DND-41 (cell line): Measurements from ENCODE around the gene HNRNPA0.

Source experiments
- ATAC-seq: fragments of 200-7000 bp; cut with Tn5 transposase; 3 replicates; pipeline ENCODE4 v1.9.1; 2021; ENCODE audit warnings: low read depth; ENCODE audit not compliant: insufficient read depth
- DNase-seq: peaks from one replicate; pipeline ENCODE4 v3.0.0-alpha.2; 2020
- H2AFZ ChIP-seq: 2 replicates; pipeline ENCODE4 v1.6.0; 2012; ENCODE audit warnings: low read depth, low read length
- H3K27ac ChIP-seq: 2 replicates; pipeline ENCODE4 v1.5.1; 2012; ENCODE audit warnings: low read length, inconsistent platforms
- H3K27me3 ChIP-seq: fragments of 200-600 bp; sonication (generic); 2 replicates; pipeline ENCODE4 v1.6.0; 2012; ENCODE audit warnings: low read length, mild to moderate bottlenecking, inconsistent platforms; ENCODE audit not compliant: insufficient read depth, poor library complexity
- H3K36me3 ChIP-seq: 2 replicates; pipeline ENCODE4 v1.5.1; 2012; ENCODE audit warnings: low read length, inconsistent platforms; ENCODE audit not compliant: insufficient read depth
- H3K4me1 ChIP-seq: 2 replicates; pipeline ENCODE4 v1.5.1; 2012; ENCODE audit warnings: mild to moderate bottlenecking, low read length; ENCODE audit not compliant: insufficient read depth
- H3K4me2 ChIP-seq: 2 replicates; pipeline ENCODE4 v1.6.0; 2012; ENCODE audit warnings: mild to moderate bottlenecking, moderate library complexity, low read length, inconsistent platforms; ENCODE audit not compliant: insufficient read depth
- H3K4me3 ChIP-seq, 2 experiments: fragments of 200-600 bp in 1 of 2; shearing (Covaris generic) in 1 of 2; 2 replicates each; pipeline ENCODE4 v1.5.1; 2012 to 2016; ENCODE audit warnings: inconsistent platforms in 2 of 2, low read length in 2 of 2, mild to moderate bottlenecking in 2 of 2, low read depth in 1 of 2, moderate library complexity in 1 of 2
- H3K79me2 ChIP-seq: 2 replicates; pipeline ENCODE4 v1.6.0; 2012; ENCODE audit warnings: low read length, inconsistent platforms; ENCODE audit not compliant: insufficient read depth
- H3K9ac ChIP-seq: 2 replicates; pipeline ENCODE4 v1.6.0; 2012; ENCODE audit warnings: low read depth, mild to moderate bottlenecking, inconsistent platforms, low read length, moderate library complexity
- H3K9me3 ChIP-seq: 2 replicates; pipeline ENCODE4 v1.5.1; 2012; ENCODE audit warnings: low read length, moderate library complexity, mild to moderate bottlenecking, inconsistent platforms; ENCODE audit not compliant: insufficient read depth, severe bottlenecking
- H4K20me1 ChIP-seq: 2 replicates; pipeline ENCODE4 v1.6.0; 2012; ENCODE audit warnings: low read length; ENCODE audit not compliant: insufficient read depth
- CTCF ChIP-seq: IDR thresholded peaks from 2 replicates; pipeline ENCODE4 v1.5.1; 2012; ENCODE audit warnings: borderline replicate concordance, low read length, moderate library complexity, mild to moderate bottlenecking; ENCODE audit not compliant: poor library complexity, severe bottlenecking; ENCODE audit errors: extremely low read depth
- EZH2 ChIP-seq: IDR thresholded peaks from 3 replicates; pipeline ENCODE4 v1.6.1; 2012; ENCODE audit warnings: borderline replicate concordance, low read depth, mild to moderate bottlenecking, moderate library complexity, low read length, inconsistent platforms; ENCODE audit not compliant: severe bottlenecking

HNRNPA0 gene

DNA sequence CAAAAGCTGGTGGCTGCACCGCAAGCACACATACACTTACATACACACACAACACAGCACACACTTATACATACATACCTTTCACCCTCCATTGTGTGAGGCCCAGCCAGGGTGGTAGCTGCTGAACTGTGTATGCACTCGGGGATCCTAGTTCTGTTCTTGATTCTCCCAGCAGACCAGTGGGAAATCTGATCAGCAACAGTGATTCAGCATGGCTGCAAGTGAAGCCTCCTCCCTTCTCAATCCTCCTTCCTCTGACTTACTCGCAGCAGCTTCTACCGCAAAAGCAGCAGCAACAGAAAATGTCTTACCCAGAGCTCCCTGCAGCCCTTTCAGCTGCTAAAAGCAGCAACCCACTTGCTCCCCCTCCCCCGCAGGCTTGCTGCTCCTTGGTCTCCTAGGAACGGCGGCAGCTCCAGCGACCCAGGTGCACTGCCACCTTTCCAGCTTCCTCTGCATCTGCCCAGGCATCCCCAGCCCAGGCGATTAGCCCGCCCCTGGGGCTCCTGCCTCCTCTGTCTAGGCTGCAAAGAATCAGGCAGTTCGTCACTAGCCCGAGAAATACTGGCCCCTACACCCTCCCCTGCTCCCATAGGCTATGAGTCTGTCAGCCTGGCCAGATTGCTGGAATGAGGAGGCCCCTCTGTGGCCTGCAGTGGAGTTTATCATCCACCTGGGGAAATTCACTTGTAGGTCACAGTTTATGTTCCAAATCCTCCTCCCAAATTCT lies 18.4 kb downstream of the HNRNPA0 start, which contains the start of gene KLHL3:
Gene KLHL3, minus strand, starts transcription at position 535 of the 730 bp plus-strand sequence. Its CDS starts 443 bp downstream, at position 92.
- H3K79me2 ChIP-seq: peaks cover 5% of the 10 kb centered on the region; the same call in 1 of the 2 replicates
- H3K9ac ChIP-seq: peak within 1 kb of the TSS; percentile 59
- DNase-seq: peak; percentile 79
- no peaks in the 10 kb centered on the region for H4K20me1 ChIP-seq
- H2AFZ ChIP-seq: peak within 1 kb of the TSS; percentile 68
- peaks cover 27% of the 10 kb centered on the region for H3K4me1 ChIP-seq
- no peaks in the 10 kb centered on the region for H3K36me3 ChIP-seq
- H3K27me3 ChIP-seq: peaks cover 6% of the 10 kb centered on the region
- no peaks in the 10 kb centered on the region for H3K9me3 ChIP-seq
- peak; percentile 80 for ATAC-seq
- peak within 1 kb of the TSS; percentile 30 to 81 for H3K4me3 ChIP-seq
- TF ChIP-seq CTCF (no peak), EZH2 (no peak)
- H3K27ac ChIP-seq: peak within 1 kb of the TSS; percentile 80
- H3K4me2 ChIP-seq: peak within 1 kb of the TSS; percentile 67

GRCh38 chr5:137734962-137735554 lies 19.1 kb downstream of the HNRNPA0 start:
- H3K27ac ChIP-seq: peak overlapping the region; percentile 80
- H3K27me3 ChIP-seq: peaks cover 6% of the 10 kb centered on the region
- H2AFZ ChIP-seq: peak overlapping the region; percentile 68
- H3K36me3 ChIP-seq: no peaks in the 10 kb centered on the region
- H3K4me3 ChIP-seq: peak overlapping the region; percentile 30 to 81
- TF ChIP-seq CTCF (no peak), EZH2 (no peak)
- H3K4me2 ChIP-seq: peak overlapping the region; percentile 67
- peaks cover 5% of the 10 kb centered on the region; the same call in 1 of the 2 replicates for H3K79me2 ChIP-seq
- ATAC-seq (peak; percentile 58), DNase-seq (peak; percentile 36)
- peaks cover 27% of the 10 kb centered on the region for H3K4me1 ChIP-seq
- H4K20me1 ChIP-seq: no peaks in the 10 kb centered on the region
- peak overlapping the region; percentile 59 for H3K9ac ChIP-seq
- no peaks in the 10 kb centered on the region for H3K9me3 ChIP-seq

DNA sequence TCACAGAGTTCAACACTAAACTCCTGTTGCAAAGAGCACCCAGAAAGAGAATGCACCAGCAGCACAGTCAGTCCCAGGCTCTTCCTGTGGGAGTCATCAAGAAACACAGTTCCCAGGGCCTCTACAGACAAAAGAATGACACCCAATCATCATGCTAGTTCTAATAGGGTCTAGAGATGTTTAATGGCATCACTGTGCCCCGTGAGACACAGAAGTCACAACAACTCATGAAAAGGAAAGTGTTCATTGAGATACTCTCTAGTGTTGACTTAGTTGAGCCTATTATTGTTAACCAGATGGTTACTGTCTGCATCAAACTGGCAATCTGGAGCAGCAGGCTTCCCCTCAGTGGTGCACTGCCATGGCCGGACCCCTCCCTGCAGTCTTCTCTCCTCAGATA lies 19.8 kb downstream of the HNRNPA0 start:
- Histone ChIP-seq H3K4me3 (peak overlapping the region; percentile 30 to 81; a peak in 3 of 4 replicates), H3K27ac (peak overlapping the region; percentile 80), H3K4me1 (peaks cover 27% of the 10 kb centered on the region), H3K36me3 (no peaks in the 10 kb centered on the region), H3K9me3 (no peaks in the 10 kb centered on the region), H3K9ac (peak overlapping the region; percentile 59), H3K4me2 (peak overlapping the region; percentile 67), H2AFZ (peak overlapping the region; percentile 68), H3K79me2 (peaks cover 5% of the 10 kb centered on the region; the same call in 1 of the 2 replicates), H4K20me1 (no peaks in the 10 kb centered on the region), H3K27me3 (peaks cover 6% of the 10 kb centered on the region)
- TF ChIP-seq EZH2: no peak
- TF ChIP-seq CTCF: no peak
- DNase-seq (no peak), ATAC-seq (peak; percentile 13; the same call in 1 of the 3 replicates)
